Mucosa of descending colon (tissue), 3 donors: Measurements from ENCODE around the gene F10. TPM values are rescaled to one million over a fixed set of nuclear protein-coding genes. Genes with fewer than 3 reads are reported as not detected.

ENCODE experiments used
- ATAC-seq: fragments of 200-7000 bp; cut with Tn5 transposase; one replicate; pipeline ENCODE4 v1.9.1; 2020; ENCODE audit warnings: mild to moderate bottlenecking, moderate library complexity
- DNase-seq, 3 donors: peaks; one replicate each; pipeline ENCODE4 v3.0.0-alpha.2; 2020
- H3K36me3 ChIP-seq: fragments of 200-600 bp; one replicate; pipeline ENCODE4 v1.8.0; 2021; ENCODE audit warnings: low read depth, mild to moderate bottlenecking
- H3K4me1 ChIP-seq: fragments of 200-600 bp; one replicate; pipeline ENCODE4 v1.8.0; 2021; ENCODE audit warnings: low read depth, mild to moderate bottlenecking
- H3K4me3 ChIP-seq: fragments of 200-600 bp; one replicate; pipeline ENCODE4 v1.8.0; 2021; ENCODE audit warnings: mild to moderate bottlenecking
- H3K9me3 ChIP-seq: fragments of 200-600 bp; one replicate; pipeline ENCODE4 v1.8.0; 2021; ENCODE audit warnings: mild to moderate bottlenecking
- CTCF ChIP-seq: fragments of 200-600 bp; IDR thresholded peaks from one replicate; pipeline ENCODE4 v1.8.0; 2022; ENCODE audit warnings: antibody characterized with exemption, mild to moderate bottlenecking
- intact Hi-C, 2 donors: fragments of 100-400 bp; cut with DNase I in 1 of 2; cut with micrococcal nuclease in 1 of 2; formaldehyde crosslinking; loops; one replicate each; pipeline versions ENCODE4 v1.11.0 to v1.11.1; 2022; cut with DNase I, micrococcal nuclease
- total RNA-seq, 3 donors: library from RNA; stranded (reverse); fragmentation: NEBNext Ultra II Directional in 2 of 3; extraction: Animal tissue kit (Norgen Biotek cat#: 25700) in 2 of 3; gene quantifications; one replicate each; pipeline versions ENCODE4 v1.2.1 to v1.2.4, GENCODE V29; 2021 to 2023
- donor health status: DM: no; HTN: no; CAD: no; lungs with moderate emphysema.
- donor health status: DM: no; HTN: no; CAD: no.
- donor health status: DM: no; HTN: yes; CAD: no.

Gene F10
- total RNA-seq, 3 donors from 2014 or later, result 1.3 to 3.5 (median 2.0) TPM

- DNase-seq (peak in 1 of 3 donors; percentile 14), ATAC-seq (no peak)
- Histone ChIP-seq H3K4me1 (peaks cover 4% of the 10 kb centered on the region), H3K4me3 (no peak overlapping the region), H3K9me3 (no peaks in the 10 kb centered on the region), H3K36me3 (no peaks in the 10 kb centered on the region)
- intact Hi-C loops, result no loop called here
- no peak for TF ChIP-seq CTCF
Observed at GRCh38 chr13:113126265-113127150, 3.9 kb downstream of the F10 start.

- no peaks in the 10 kb centered on the region for H3K4me1 ChIP-seq
- no peaks in the 10 kb centered on the region for H3K36me3 ChIP-seq
- intact Hi-C loops, result no loop called here
- DNase-seq, result peak in 1 of 3 donors; percentile 17
- no peak for ATAC-seq
- no peak overlapping the region for H3K4me3 ChIP-seq
- no peak for TF ChIP-seq CTCF
- H3K9me3 ChIP-seq, result no peaks in the 10 kb centered on the region
Observed at GRCh38 chr13:113129480-113129879, 6.9 kb downstream of the F10 start.

GRCh38 chr13:113129921-113130750 lies 7.5 kb downstream of the F10 start:
- intact Hi-C loops, result no loop called here
- H3K9me3 ChIP-seq, result no peaks in the 10 kb centered on the region
- no peak for ATAC-seq
- no peaks in the 10 kb centered on the region for H3K36me3 ChIP-seq
- TF ChIP-seq CTCF, result no peak
- DNase-seq, result peak in 2 of 3 donors; percentile 26 to 40
- no peak overlapping the region for H3K4me3 ChIP-seq
- H3K4me1 ChIP-seq, result no peaks in the 10 kb centered on the region

- DNase-seq (no peak), ATAC-seq (no peak)
- H3K4me3 ChIP-seq, result no peak overlapping the region
- H3K4me1 ChIP-seq, result no peaks in the 10 kb centered on the region
- TF ChIP-seq CTCF, result no peak
- no peaks in the 10 kb centered on the region for H3K9me3 ChIP-seq
- H3K36me3 ChIP-seq, result no peaks in the 10 kb centered on the region
- intact Hi-C loops, result no loop called here
Observed at GRCh38 chr13:113135281-113135760, 12.7 kb downstream of the F10 start.

GRCh38 chr13:113137691-113138298 lies 15.2 kb downstream of the F10 start:
- Histone ChIP-seq H3K4me1 (no peaks in the 10 kb centered on the region), H3K9me3 (no peaks in the 10 kb centered on the region), H3K4me3 (no peak overlapping the region), H3K36me3 (no peaks in the 10 kb centered on the region)
- no peak for ATAC-seq
- no peak for TF ChIP-seq CTCF
- DNase-seq, result no peak
- intact Hi-C loops, result no loop called here
